Measurements from ENCODE around the gene S100A14. TPM values are rescaled to one million over a fixed set of nuclear protein-coding genes. Genes with fewer than 3 reads are reported as not detected.

The S100A14 gene
- total and polyA plus RNA-seq, 4 donors, result 1.7 to 4.4 (median 3.3) TPM

- Histone ChIP-seq H3K4me3 (ENCODE audit: low read depth in 1 of 3, low read length in 3 of 3) (no peak overlapping the region), H3K36me3 (ENCODE audit: control insufficient read depth in 4 of 4, insufficient read depth in 3 of 4, low read depth in 1 of 4, low read length in 3 of 4) (no peaks in the 10 kb centered on the region), H3K9me3 (ENCODE audit: control insufficient read depth in 4 of 4, low read length in 3 of 4) (no peaks in the 10 kb centered on the region), H3K9ac (ENCODE audit: low read depth in 1 of 2, low read length in 2 of 2) (no peak overlapping the region), H3K27ac (ENCODE audit: low read depth in 1 of 2, low read length in 2 of 2) (peak overlapping the region in 1 of 2 donors; percentile 58), H3K27me3 (ENCODE audit: control insufficient read depth in 4 of 4, insufficient read depth in 4 of 4, low read length in 3 of 4) (no peaks in the 10 kb centered on the region), H3K4me1 (ENCODE audit: control insufficient read depth in 4 of 4, insufficient read depth in 4 of 4, low read length in 3 of 4) (peaks cover 11 to 33% (median 21%) of the 10 kb centered on the region in 4 donors)
- WGBS, result 5% methylated on average over 6 of the region's 6 CpGs
- TF ChIP-seq RXRA (IDR thresholded peaks at IDR 0.05) (peak; percentile 9 to 26), HNF4A (conservative IDR thresholded peaks at IDR 0.05) (peak; percentile 37 to 47), REST (IDR thresholded peaks at IDR 0.05) (no peak), GABPA (IDR thresholded peaks at IDR 0.05 in 1 of 2, conservative IDR thresholded peaks at IDR 0.05 in 1 of 2) (no peak), SP1 (IDR thresholded peaks at IDR 0.05) (peak; percentile 32), MAX (IDR thresholded peaks at IDR 0.05) (peak; percentile 29), EGR1 (IDR thresholded peaks at IDR 0.05; ENCODE audit: low read depth in 2 of 2) (no peak), RAD21 (IDR thresholded peaks at IDR 0.05) (peak; percentile 80 to 92), CTCF (IDR thresholded peaks at IDR 0.05; ENCODE audit: low read depth, low read length, missing input control) (peak; percentile 63), HNF4G (IDR thresholded peaks at IDR 0.05) (no peak)
- peak; percentile 92 for DNase-seq (ENCODE audit: low spot score)
These were observed 1.5 kb upstream of the S100A14 start for GRCh38 chr1:153617663-153618062.

- Histone ChIP-seq H3K4me3 (ENCODE audit: low read depth in 1 of 3, low read length in 3 of 3) (no peak overlapping the region), H3K9ac (ENCODE audit: low read depth in 1 of 2, low read length in 2 of 2) (no peak overlapping the region), H3K36me3 (ENCODE audit: control insufficient read depth in 4 of 4, insufficient read depth in 3 of 4, low read depth in 1 of 4, low read length in 3 of 4) (no peaks in the 10 kb centered on the region), H3K27ac (ENCODE audit: low read depth in 1 of 2, low read length in 2 of 2) (peak overlapping the region; percentile 58 to 83), H3K4me1 (ENCODE audit: control insufficient read depth in 4 of 4, insufficient read depth in 4 of 4, low read length in 3 of 4) (peaks cover 11 to 33% (median 22%) of the 10 kb centered on the region in 4 donors), H3K27me3 (ENCODE audit: control insufficient read depth in 4 of 4, insufficient read depth in 4 of 4, low read length in 3 of 4) (no peaks in the 10 kb centered on the region), H3K9me3 (ENCODE audit: control insufficient read depth in 4 of 4, low read length in 3 of 4) (no peaks in the 10 kb centered on the region)
- no peak for DNase-seq (ENCODE audit: low spot score)
- 83% methylated on average over 5 of the region's 5 CpGs for WGBS
- no peak for TF ChIP-seq HNF4A (conservative IDR thresholded peaks at IDR 0.05)
- no peak for TF ChIP-seq EGR1 (IDR thresholded peaks at IDR 0.05; ENCODE audit: low read depth in 2 of 2)
- TF ChIP-seq JUND (IDR thresholded peaks at IDR 0.05), result no peak
- TF ChIP-seq RAD21 (IDR thresholded peaks at IDR 0.05), result no peak
- no peak for TF ChIP-seq HNF4G (IDR thresholded peaks at IDR 0.05)
- no peak for TF ChIP-seq MAX (IDR thresholded peaks at IDR 0.05)
These were observed 789 bp upstream of the S100A14 start for GRCh38 chr1:153616917-153617311.

- Histone ChIP-seq H3K36me3 (ENCODE audit: control insufficient read depth in 4 of 4, insufficient read depth in 3 of 4, low read depth in 1 of 4, low read length in 3 of 4) (no peaks in the 10 kb centered on the region), H3K4me3 (ENCODE audit: low read depth in 1 of 3, low read length in 3 of 3) (no peak overlapping the region), H3K4me1 (ENCODE audit: control insufficient read depth in 4 of 4, insufficient read depth in 4 of 4, low read length in 3 of 4) (peaks cover 16 to 46% (median 31%) of the 10 kb centered on the region in 4 donors), H3K27me3 (ENCODE audit: control insufficient read depth in 4 of 4, insufficient read depth in 4 of 4, low read length in 3 of 4) (no peaks in the 10 kb centered on the region), H3K27ac (ENCODE audit: low read depth in 1 of 2, low read length in 2 of 2) (no peak overlapping the region), H3K9ac (ENCODE audit: low read depth in 1 of 2, low read length in 2 of 2) (no peak overlapping the region), H3K9me3 (ENCODE audit: control insufficient read depth in 4 of 4, low read length in 3 of 4) (no peaks in the 10 kb centered on the region)
- 96% methylated on average over 2 of the region's 2 CpGs for WGBS
- no peak for DNase-seq (ENCODE audit: low spot score)
- TF ChIP-seq FOXA1 (IDR thresholded peaks at IDR 0.05) (no peak), REST (IDR thresholded peaks at IDR 0.05) (no peak), HNF4G (IDR thresholded peaks at IDR 0.05) (no peak), JUND (IDR thresholded peaks at IDR 0.05) (no peak), RXRA (IDR thresholded peaks at IDR 0.05) (no peak), NR2F2 (IDR thresholded peaks at IDR 0.05) (no peak), FOXA2 (IDR thresholded peaks at IDR 0.05) (no peak), TAF1 (conservative IDR thresholded peaks at IDR 0.05) (no peak), EGR1 (IDR thresholded peaks at IDR 0.05; ENCODE audit: low read depth in 2 of 2) (no peak), YY1 (IDR thresholded peaks at IDR 0.05) (no peak), MAX (IDR thresholded peaks at IDR 0.05) (no peak), RAD21 (IDR thresholded peaks at IDR 0.05) (no peak)
These were observed 719 bp downstream of the S100A14 start for GRCh38 chr1:153615406-153615805.
